NCI-H1105 treated with DMSO at 0.1 percent for 48 hours (cell line): ENCODE data around the gene PANK2.
A peak's percentile ranks its signal among the peaks of the same experiment; 100 is the strongest.
"Not testable (repeated sequence)": the region's sequence is repeated elsewhere in the genome, so short reads cannot be mapped to it uniquely, and the experiment has no call there.

Experiments used
- DNase-seq: peaks from one replicate; lab custom pipeline; 2025; lab: John Stamatoyannopoulos, UW

PANK2 gene

GRCh38 chr20:3901706-3902440 lies 12.7 kb downstream of the PANK2 start:
- no peak for DNase-seq

GRCh38 chr20:3902446-3902845 lies 13.3 kb downstream of the PANK2 start:
- no peak for DNase-seq

- DNase-seq, result no peak
Observed at GRCh38 chr20:3904224-3904623, 15.0 kb downstream of the PANK2 start.

- DNase-seq, result no peak
Observed at GRCh38 chr20:3904857-3905256, 15.7 kb downstream of the PANK2 start.

- DNase-seq, result not testable (repeated sequence)
Observed at GRCh38 chr20:3906744-3907721, 17.8 kb downstream of the PANK2 start.

GRCh38 chr20:3908667-3909066 lies 19.5 kb downstream of the PANK2 start:
- no peak for DNase-seq

- DNase-seq, result no peak
Observed at GRCh38 chr20:3909952-3910366, 20.8 kb downstream of the PANK2 start.

GRCh38 chr20:3910853-3911252 lies 21.7 kb downstream of the PANK2 start:
- no peak for DNase-seq

- DNase-seq, result peak; percentile 66
Observed at GRCh38 chr20:3911956-3912355, 22.8 kb downstream of the PANK2 start.

- DNase-seq, result no peak
Observed at GRCh38 chr20:3914446-3914845, 25.3 kb downstream of the PANK2 start.

GRCh38 chr20:3915691-3916090 lies 26.5 kb downstream of the PANK2 start:
- DNase-seq, result no peak

GRCh38 chr20:3916364-3916763 lies 27.2 kb downstream of the PANK2 start:
- no peak for DNase-seq

- no peak for DNase-seq
Observed at GRCh38 chr20:3919352-3919751, 30.2 kb downstream of the PANK2 start.

GRCh38 chr20:3922223-3922982 lies 33.2 kb downstream of the PANK2 start:
- DNase-seq, result no peak

- no peak for DNase-seq
Observed at GRCh38 chr20:3922983-3923339, 33.8 kb downstream of the PANK2 start.

GRCh38 chr20:3923818-3924217 lies 34.6 kb downstream of the PANK2 start:
- no peak for DNase-seq

- no peak for DNase-seq
Observed at GRCh38 chr20:3924304-3925112, 35.3 kb downstream of the PANK2 start.

GRCh38 chr20:3925113-3925695 lies 36.0 kb downstream of the PANK2 start:
- no peak for DNase-seq

- DNase-seq, result no peak
Observed at GRCh38 chr20:3925899-3926638, 36.9 kb downstream of the PANK2 start.
